Measurements from ENCODE around the gene HAPSTR1. TPM values are rescaled to one million over a fixed set of nuclear protein-coding genes. Genes with fewer than 3 reads are reported as not detected.
A peak's percentile ranks its signal among the peaks of the same experiment; 100 is the strongest.

The HAPSTR1 gene
- total and polyA plus RNA-seq, 2 of the 13 experiments (the other 11 are each of a cell fraction or from before 2014, with no cell fraction given) = 25.2 to 83.2 TPM

- no peak for TF ChIP-seq GMEB2 (CRISPR knock-in tag; IDR thresholded peaks at IDR 0.05; ENCODE audit: low read depth)
- TF ChIP-seq CEBPB (IDR thresholded peaks at IDR 0.05; ENCODE audit: borderline replicate concordance, low read depth, low read length) = no peak
- no peak; the same call in 1 of the 2 replicates for TF ChIP-seq ZNF143 (CRISPR knock-in tag; IDR thresholded peaks at IDR 0.05)
- no peak for TF ChIP-seq ZNF280B (CRISPR knock-in tag; IDR thresholded peaks at IDR 0.05; ENCODE audit: borderline replicate concordance)
- no peak for TF ChIP-seq ELF4 (CRISPR knock-in tag; IDR thresholded peaks at IDR 0.05; ENCODE audit: borderline replicate concordance)
- TF ChIP-seq, protein P1, sequence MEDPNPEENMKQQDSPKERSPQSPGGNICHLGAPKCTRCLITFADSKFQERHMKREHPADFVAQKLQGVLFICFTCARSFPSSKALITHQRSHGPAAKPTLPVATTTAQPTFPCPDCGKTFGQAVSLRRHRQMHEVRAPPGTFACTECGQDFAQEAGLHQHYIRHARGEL (CRISPR knock-in tag; IDR thresholded peaks at IDR 0.05) = no peak
- TF ChIP-seq ZNF777 (CRISPR knock-in tag; IDR thresholded peaks at IDR 0.05) = no peak
- TF ChIP-seq AKNA (CRISPR knock-in tag; IDR thresholded peaks at IDR 0.05; ENCODE audit: borderline replicate concordance) = no peak
- TF ChIP-seq TBP (CRISPR knock-in tag; IDR thresholded peaks at IDR 0.05) = no peak
- TF ChIP-seq, protein P2, sequence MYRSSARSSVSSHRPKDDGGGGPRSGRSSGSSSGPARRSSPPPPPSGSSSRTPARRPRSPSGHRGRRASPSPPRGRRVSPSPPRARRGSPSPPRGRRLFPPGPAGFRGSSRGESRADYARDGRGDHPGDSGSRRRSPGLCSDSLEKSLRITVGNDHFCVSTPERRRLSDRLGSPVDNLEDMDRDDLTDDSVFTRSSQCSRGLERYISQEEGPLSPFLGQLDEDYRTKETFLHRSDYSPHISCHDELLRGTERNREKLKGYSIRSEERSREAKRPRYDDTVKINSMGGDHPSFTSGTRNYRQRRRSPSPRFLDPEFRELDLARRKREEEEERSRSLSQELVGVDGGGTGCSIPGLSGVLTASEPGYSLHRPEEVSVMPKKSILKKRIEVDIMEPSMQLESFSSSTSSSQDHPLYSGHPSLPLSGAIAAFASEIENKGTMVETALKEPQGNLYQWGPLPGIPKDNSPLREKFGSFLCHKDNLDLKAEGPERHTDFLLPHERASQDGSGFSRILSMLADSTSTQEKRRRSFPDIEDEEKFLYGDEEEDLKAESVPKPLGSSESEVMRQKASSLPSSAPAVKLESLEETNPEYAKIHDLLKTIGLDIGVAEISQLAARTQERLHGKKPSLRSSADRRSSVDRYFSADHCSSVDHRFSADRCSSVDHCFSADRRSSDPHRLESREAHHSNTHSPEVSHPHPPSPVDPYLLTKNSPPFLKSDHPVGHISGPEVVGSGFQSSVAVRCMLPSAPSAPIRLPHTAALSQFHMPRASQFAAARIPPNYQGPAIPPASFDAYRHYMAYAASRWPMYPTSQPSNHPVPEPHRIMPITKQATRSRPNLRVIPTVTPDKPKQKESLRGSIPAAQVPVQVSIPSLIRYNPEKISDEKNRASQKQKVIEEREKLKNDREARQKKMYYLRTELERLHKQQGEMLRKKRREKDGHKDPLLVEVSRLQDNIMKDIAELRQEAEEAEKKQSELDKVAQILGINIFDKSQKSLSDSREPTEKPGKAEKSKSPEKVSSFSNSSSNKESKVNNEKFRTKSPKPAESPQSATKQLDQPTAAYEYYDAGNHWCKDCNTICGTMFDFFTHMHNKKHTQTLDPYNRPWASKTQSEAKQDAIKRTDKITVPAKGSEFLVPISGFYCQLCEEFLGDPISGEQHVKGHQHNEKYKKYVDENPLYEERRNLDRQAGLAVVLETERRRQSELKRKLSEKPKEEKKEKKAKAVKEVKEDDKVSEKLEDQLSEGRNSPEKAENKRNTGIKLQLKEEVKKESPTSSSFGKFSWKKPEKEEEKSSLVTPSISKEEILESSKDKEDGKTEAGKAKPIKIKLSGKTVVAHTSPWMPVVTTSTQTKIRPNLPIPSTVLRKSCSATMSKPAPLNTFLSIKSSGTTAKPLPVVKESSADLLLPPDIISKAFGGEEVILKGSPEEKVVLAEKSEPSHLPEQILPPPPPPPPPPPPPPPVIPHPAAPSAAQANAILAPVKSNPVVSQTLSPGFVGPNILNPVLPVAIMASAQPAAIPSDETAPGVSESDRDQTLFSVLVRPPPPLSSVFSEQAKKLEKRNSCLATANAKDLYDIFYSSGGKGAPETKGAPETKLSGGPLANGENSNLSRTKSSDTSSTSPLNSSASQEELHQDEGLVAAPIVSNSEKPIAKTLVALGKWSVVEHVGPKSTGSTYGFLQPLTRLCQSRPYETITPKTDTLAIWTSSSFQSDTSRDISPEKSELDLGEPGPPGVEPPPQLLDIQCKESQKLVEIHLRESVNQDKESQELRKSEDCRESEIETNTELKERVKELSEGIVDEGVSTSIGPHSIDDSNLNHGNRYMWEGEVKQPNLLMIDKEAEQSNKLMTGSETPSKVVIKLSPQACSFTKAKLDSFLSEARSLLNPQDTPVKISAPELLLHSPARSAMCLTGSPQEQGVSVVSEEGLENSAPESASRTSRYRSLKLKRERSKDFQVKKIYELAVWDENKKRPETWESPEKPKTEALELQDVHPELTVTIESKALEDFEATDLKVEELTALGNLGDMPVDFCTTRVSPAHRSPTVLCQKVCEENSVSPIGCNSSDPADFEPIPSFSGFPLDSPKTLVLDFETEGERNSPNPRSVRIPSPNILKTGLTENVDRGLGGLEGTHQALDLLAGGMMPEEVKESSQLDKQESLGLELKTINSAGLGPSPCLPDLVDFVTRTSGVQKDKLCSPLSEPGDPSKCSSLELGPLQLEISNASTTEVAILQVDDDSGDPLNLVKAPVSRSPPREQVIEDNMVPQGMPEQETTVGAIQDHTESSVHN (CRISPR knock-in tag; IDR thresholded peaks at IDR 0.05) = 0 out of 2 replicates have a peak, but pooled peaks have one; percentile 50
- no peak; the same call in 1 of the 2 replicates for TF ChIP-seq ZNF761 (CRISPR knock-in tag; conservative IDR thresholded peaks at IDR 0.05)
Measured at GRCh38 chr16:9047689-9048301, 43.6 kb upstream of the HAPSTR1 start (continued).
